SK-N-MC (cell line): Measurements from ENCODE around the gene NEURL1.

ENCODE experiments used
- EZH2 ChIP-seq: fragments of 200-600 bp; sonication (generic); IDR thresholded peaks from one replicate; pipeline ENCODE4 v1.6.1; 2017; ENCODE audit warnings: antibody characterized with exemption
- POLR2AphosphoS5 ChIP-seq: IDR thresholded peaks from 2 replicates; pipeline ENCODE4 v1.6.1; 2012; ENCODE audit warnings: mild to moderate bottlenecking, low read depth, low read length, borderline replicate concordance

DNA sequence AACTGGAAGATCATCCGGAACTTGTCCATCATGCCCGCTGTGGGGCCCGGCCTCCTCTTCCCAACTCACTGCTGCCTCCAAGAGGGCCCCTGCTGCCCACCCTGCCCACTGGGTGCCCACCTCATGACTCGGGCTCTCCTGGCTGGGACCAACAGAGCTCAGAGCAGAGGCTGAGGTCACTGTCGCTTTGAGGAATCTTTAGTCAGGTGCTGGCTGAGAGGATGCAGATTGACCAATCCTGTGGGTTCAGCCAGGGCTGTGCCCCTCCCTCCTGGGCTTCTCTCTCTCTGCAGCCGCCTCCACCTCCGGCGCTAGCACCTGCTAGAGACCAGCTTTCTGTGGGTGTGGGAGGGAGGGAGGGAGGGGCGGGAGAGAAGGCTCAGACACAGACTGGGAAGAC lies 34.8 kb upstream of the NEURL1 start, which contains the start of gene CALHM1:
- TF ChIP-seq POLR2AphosphoS5 (no peak), EZH2 (no peak)
